GM23338 (cell line): ENCODE measurements around the gene LRMDA. TPM values are rescaled to one million over a fixed set of nuclear protein-coding genes. Genes with fewer than 3 reads are reported as not detected.

Experiments used
- ATAC-seq: fragments of 200-7000 bp; cut with Tn5 transposase; 3 replicates; pipeline ENCODE4 v1.9.1; 2020
- DNase-seq: peaks from one replicate; pipeline ENCODE4 v3.0.0-alpha.2; 2015; ENCODE audit warnings: low spot score
- H2AFZ ChIP-seq: fragments of 200-600 bp; sonication (generic); 2 replicates; pipeline ENCODE4 v1.8.0; 2016; ENCODE audit warnings: antibody characterized with exemption, mild to moderate bottlenecking, moderate library complexity
- H3F3A ChIP-seq: fragments of 200-600 bp; sonication (generic); replicated peaks from 2 replicates; pipeline ENCODE4 v1.8.0; 2017; ENCODE audit warnings: antibody characterized with exemption, mixed run types, low read depth
- H3K27ac ChIP-seq: fragments of 200-600 bp; sonication (generic); 2 replicates; pipeline ENCODE4 v1.6.1; 2016; ENCODE audit warnings: low read depth
- H3K27me3 ChIP-seq: fragments of 200-600 bp; sonication (generic); 2 replicates; pipeline ENCODE4 v1.8.0; 2016; ENCODE audit warnings: mild to moderate bottlenecking, mixed run types, moderate library complexity; ENCODE audit not compliant: insufficient read depth
- H3K36me3 ChIP-seq: fragments of 200-600 bp; sonication (generic); 2 replicates; pipeline ENCODE4 v1.8.0; 2016; ENCODE audit warnings: mild to moderate bottlenecking; ENCODE audit not compliant: insufficient read depth
- H3K4me1 ChIP-seq: fragments of 200-600 bp; sonication (generic); 2 replicates; pipeline ENCODE4 v1.8.0; 2016; ENCODE audit warnings: mild to moderate bottlenecking, moderate library complexity; ENCODE audit not compliant: insufficient read depth
- H3K4me2 ChIP-seq: fragments of 200-600 bp; sonication (generic); 2 replicates; pipeline ENCODE4 v1.7.1; 2017; ENCODE audit warnings: mixed run types
- H3K4me3 ChIP-seq: fragments of 200-600 bp; sonication (generic); 2 replicates; pipeline ENCODE4 v1.6.1; 2016; ENCODE audit warnings: mixed run types
- H3K79me2 ChIP-seq: fragments of 200-600 bp; sonication (generic); replicated peaks from 2 replicates; pipeline ENCODE4 v1.8.0; 2017; ENCODE audit warnings: mild to moderate bottlenecking; ENCODE audit not compliant: insufficient read depth
- H3K9me2 ChIP-seq: fragments of 200-600 bp; sonication (generic); 2 replicates; pipeline ENCODE4 v1.8.0; 2017; ENCODE audit not compliant: insufficient read depth
- H4K20me1 ChIP-seq: fragments of 200-600 bp; sonication (generic); replicated peaks from 2 replicates; pipeline ENCODE4 v1.8.0; 2017; ENCODE audit warnings: mild to moderate bottlenecking; ENCODE audit not compliant: insufficient read depth
- H3K27ac Mint-ChIP-seq: 2 replicates; pipeline ENCODE4 v1.8.0; 2020; ENCODE audit warnings: inconsistent platforms, mild to moderate bottlenecking, moderate library complexity, mixed read lengths
- H3K27me3 Mint-ChIP-seq: 3 replicates; pipeline ENCODE4 v1.8.0; 2022; ENCODE audit warnings: low read depth, mild to moderate bottlenecking, moderate library complexity, mixed read lengths, inconsistent platforms; ENCODE audit not compliant: insufficient read depth, poor library complexity
- H3K36me3 Mint-ChIP-seq: 3 replicates; pipeline ENCODE4 v1.8.0; 2021; ENCODE audit warnings: low read depth, mild to moderate bottlenecking, inconsistent platforms, moderate library complexity, mixed read lengths
- H3K4me1 Mint-ChIP-seq: 3 replicates; pipeline ENCODE4 v1.8.0; 2020; ENCODE audit warnings: mild to moderate bottlenecking, inconsistent platforms, mixed read lengths
- H3K4me3 Mint-ChIP-seq: 3 replicates; pipeline ENCODE4 v1.8.0; 2021; ENCODE audit warnings: moderate library complexity, mild to moderate bottlenecking, inconsistent platforms, mixed read lengths
- H3K9me3 Mint-ChIP-seq: 3 replicates; pipeline ENCODE4 v1.8.0; 2020; ENCODE audit warnings: moderate library complexity, mild to moderate bottlenecking, inconsistent platforms, mixed read lengths
- CREB1 ChIP-seq: fragments of 250-450 bp; sonication (Bioruptor Pico); IDR thresholded peaks from 2 replicates; pipeline ENCODE4 v1.5.0; 2020; ENCODE audit warnings: low read depth, mild to moderate bottlenecking, moderate library complexity
- CTCF ChIP-seq, 2 experiments: fragments of 200-600 bp in 1 of 2; sonication (generic) in 1 of 2; conservative IDR thresholded peaks; 2 replicates each; pipeline versions ENCODE4 v1.5.1 to v1.6.1; 2016 to 2017; ENCODE audit warnings: antibody characterized with exemption in 2 of 2, low read depth in 2 of 2, mild to moderate bottlenecking in 2 of 2, moderate library complexity in 1 of 2
- ETS1 ChIP-seq: IDR thresholded peaks from 2 replicates; pipeline ENCODE4 v1.6.1; 2016; ENCODE audit warnings: antibody characterized with exemption
- EZH2 ChIP-seq: fragments of 200-600 bp; sonication (generic); IDR thresholded peaks from one replicate; pipeline ENCODE4 v1.8.0; 2017; ENCODE audit warnings: antibody characterized with exemption, mild to moderate bottlenecking, low read depth; ENCODE audit not compliant: unreplicated experiment
- EZH2phosphoT487 ChIP-seq: fragments of 200-600 bp; sonication (generic); IDR thresholded peaks from one replicate; pipeline ENCODE4 v1.8.1; 2018; ENCODE audit warnings: antibody characterized with exemption; ENCODE audit not compliant: unreplicated experiment
- REST ChIP-seq: IDR thresholded peaks from one replicate; pipeline ENCODE4 v1.6.1; 2018; ENCODE audit warnings: antibody characterized with exemption; ENCODE audit not compliant: unreplicated experiment
- ZNF114 ChIP-seq: fragments of 250-450 bp; sonication (Bioruptor Pico); IDR thresholded peaks from 2 replicates; pipeline ENCODE4 v1.5.0; 2020; ENCODE audit warnings: mild to moderate bottlenecking, moderate library complexity
- ZNF331 ChIP-seq: fragments of 250-450 bp; sonication (Bioruptor Pico); IDR thresholded peaks from 2 replicates; pipeline ENCODE4 v1.5.0; 2020; ENCODE audit warnings: low read depth, mild to moderate bottlenecking, moderate library complexity
- polyA plus RNA-seq: library from polyadenylated mRNA; unstranded; fragments of >200 nt; fragmentation: Nextera tagmentation; extraction: Ambion mirVana; gene quantifications from 2 replicates; pipeline ENCODE4 v1.2.1, GENCODE V29; 2016
- total RNA-seq: library from RNA; depleted of rRNA; stranded (reverse); fragments of >200 nt; shearing (Covaris generic); gene quantifications from 2 replicates; pipeline ENCODE4 v1.2.3, GENCODE V29; 2014

Gene LRMDA
- total and polyA plus RNA-seq, 2 experiments from 2014 or later: 0.90 to 1.8 TPM

GRCh38 chr10:76185471-76186301 is 754.3 kb downstream of the LRMDA start:
- DNase-seq (no peak), ATAC-seq (no peak)
- Histone ChIP-seq H3K9me2 (peaks cover 6% of the 10 kb centered on the region), H2AFZ (no peak overlapping the region), H3K27me3 (no peaks in the 10 kb centered on the region), H3K4me2 (no peak overlapping the region), H3K4me1 (no peaks in the 10 kb centered on the region), H3K4me3 (no peak overlapping the region), H3K27ac (no peak overlapping the region), H3K36me3 (no peaks in the 10 kb centered on the region), H4K20me1 (no peaks in the 10 kb centered on the region), H3K79me2 (no peaks in the 10 kb centered on the region), H3F3A (no peaks in the 10 kb centered on the region)
- TF ChIP-seq ZNF331 (CRISPR knock-in tag): no peak
- TF ChIP-seq ZNF114 (CRISPR knock-in tag): no peak
- no peak for TF ChIP-seq CTCF (conservative IDR thresholded peaks at IDR 0.05; ENCODE audit: low read depth in 2 of 2)
- no peak for TF ChIP-seq EZH2
- TF ChIP-seq EZH2phosphoT487: no peak
- no peak for TF ChIP-seq CREB1
- TF ChIP-seq REST: no peak
- TF ChIP-seq ETS1: no peak
- H3K4me3 Mint-ChIP-seq: no peak overlapping the region
- no peaks in the 10 kb centered on the region for H3K27me3 Mint-ChIP-seq
- peaks cover 9% of the 10 kb centered on the region; the same call in 2 of the 3 replicates for H3K4me1 Mint-ChIP-seq
- no peak overlapping the region for H3K27ac Mint-ChIP-seq
- H3K36me3 Mint-ChIP-seq: no peaks in the 10 kb centered on the region
- peaks cover 3% of the 10 kb centered on the region; the same call in 1 of the 3 replicates for H3K9me3 Mint-ChIP-seq
